CD4-positive, alpha-beta memory T cell (primary cell): ENCODE measurements around the gene SPZ1. TPM values are rescaled to one million over a fixed set of nuclear protein-coding genes. Genes with fewer than 3 reads are reported as not detected.
"Not testable (repeated sequence)": the region's sequence is repeated elsewhere in the genome, so short reads cannot be mapped to it uniquely, and the experiment has no call there.

Source experiments
- CTCF ChIA-PET: fragments of 350-600 bp; sonication (Branson Sonifier 250); formaldehyde crosslinking; loops from one replicate; lab custom pipeline; 2021; ENCODE audit warnings: inconsistent platforms; ENCODE audit not compliant: partially characterized antibody; lab: Charles Lee
- POLR2A ChIA-PET: fragments of 350-600 bp; sonication (Branson Sonifier 250); formaldehyde crosslinking; loops from one replicate; lab custom pipeline; 2021; ENCODE audit not compliant: partially characterized antibody; lab: Charles Lee
- DNase-seq, 5 donors: peaks; one replicate each; pipeline versions ENCODE4 v3.0.0 to v3.0.0-alpha.2; 2020 to 2022; ENCODE audit warnings: mixed read lengths in 1 of 5
- H3K27ac ChIP-seq: one replicate; pipeline ENCODE4 v1.7.0; 2013; ENCODE audit warnings: low read depth, low read length
- H3K27me3 ChIP-seq: 2 replicates; pipeline ENCODE4 v1.7.0; 2013; ENCODE audit warnings: mild to moderate bottlenecking, low read length, moderate library complexity; ENCODE audit not compliant: insufficient read depth
- H3K36me3 ChIP-seq: 2 replicates; pipeline ENCODE4 v1.7.0; 2013; ENCODE audit warnings: mild to moderate bottlenecking, low read length, moderate library complexity; ENCODE audit not compliant: insufficient read depth
- H3K4me1 ChIP-seq: 2 replicates; pipeline ENCODE4 v1.7.0; 2013; ENCODE audit warnings: mild to moderate bottlenecking, low read length, moderate library complexity; ENCODE audit not compliant: insufficient read depth
- H3K4me3 ChIP-seq, 2 donors: one replicate each; pipeline ENCODE4 v1.7.0; 2013; ENCODE audit warnings: low read length in 2 of 2, mild to moderate bottlenecking in 1 of 2
- H3K9me3 ChIP-seq, 2 donors: one replicate each; pipeline ENCODE4 v1.7.0; 2013; ENCODE audit warnings: low read length in 2 of 2, control low read depth in 1 of 2; ENCODE audit not compliant: control insufficient read depth in 1 of 2
- H3K27ac Mint-ChIP-seq, 7 donors: one replicate each; pipeline ENCODE4 v1.8.0; 2020 to 2021; ENCODE audit warnings: mixed read lengths in 7 of 7, mild to moderate bottlenecking in 6 of 7, inconsistent platforms in 3 of 7, moderate library complexity in 3 of 7
- H3K27me3 Mint-ChIP-seq, 2 donors: one replicate each; pipeline ENCODE4 v1.8.0; 2020 to 2021; ENCODE audit warnings: mixed read lengths in 2 of 2
- H3K36me3 Mint-ChIP-seq, 2 donors: one replicate each; pipeline ENCODE4 v1.8.0; 2020 to 2021; ENCODE audit warnings: mixed read lengths in 2 of 2, inconsistent platforms in 1 of 2, mild to moderate bottlenecking in 1 of 2
- H3K4me1 Mint-ChIP-seq, 4 donors: one replicate each; pipeline ENCODE4 v1.8.0; 2020 to 2021; ENCODE audit warnings: mixed read lengths in 4 of 4, mild to moderate bottlenecking in 1 of 4
- H3K4me3 Mint-ChIP-seq, 8 donors: one replicate each; pipeline ENCODE4 v1.8.0; 2020 to 2021; ENCODE audit warnings: mixed read lengths in 8 of 8, mild to moderate bottlenecking in 7 of 8, moderate library complexity in 6 of 8, inconsistent platforms in 3 of 8
- H3K9me3 Mint-ChIP-seq, 8 donors: one replicate each; pipeline ENCODE4 v1.8.0; 2020 to 2021; ENCODE audit warnings: mixed read lengths in 8 of 8, mild to moderate bottlenecking in 5 of 8, inconsistent platforms in 3 of 8, moderate library complexity in 1 of 8
- intact Hi-C: fragments of 100-400 bp; cut with micrococcal nuclease; formaldehyde crosslinking; loops from one replicate; pipeline ENCODE4 v1.15.1; 2023
- polyA plus RNA-seq, 2 donors: library from polyadenylated mRNA; unstranded; fragments of 300-500 nt; fragmentation: Illumina TruSeq; gene quantifications; one replicate each; pipeline ENCODE4 v1.2.3, GENCODE V29; 2021
- total RNA-seq, 2 experiments: library from RNA; stranded (reverse); gene quantifications; one replicate each; pipeline ENCODE4 v1.2.3, GENCODE V29; 2021

SPZ1 gene, protein sequence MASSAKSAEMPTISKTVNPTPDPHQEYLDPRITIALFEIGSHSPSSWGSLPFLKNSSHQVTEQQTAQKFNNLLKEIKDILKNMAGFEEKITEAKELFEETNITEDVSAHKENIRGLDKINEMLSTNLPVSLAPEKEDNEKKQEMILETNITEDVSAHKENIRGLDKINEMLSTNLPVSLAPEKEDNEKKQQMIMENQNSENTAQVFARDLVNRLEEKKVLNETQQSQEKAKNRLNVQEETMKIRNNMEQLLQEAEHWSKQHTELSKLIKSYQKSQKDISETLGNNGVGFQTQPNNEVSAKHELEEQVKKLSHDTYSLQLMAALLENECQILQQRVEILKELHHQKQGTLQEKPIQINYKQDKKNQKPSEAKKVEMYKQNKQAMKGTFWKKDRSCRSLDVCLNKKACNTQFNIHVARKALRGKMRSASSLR
- total RNA-seq: not detected
- not detected for polyA plus RNA-seq

DNA sequence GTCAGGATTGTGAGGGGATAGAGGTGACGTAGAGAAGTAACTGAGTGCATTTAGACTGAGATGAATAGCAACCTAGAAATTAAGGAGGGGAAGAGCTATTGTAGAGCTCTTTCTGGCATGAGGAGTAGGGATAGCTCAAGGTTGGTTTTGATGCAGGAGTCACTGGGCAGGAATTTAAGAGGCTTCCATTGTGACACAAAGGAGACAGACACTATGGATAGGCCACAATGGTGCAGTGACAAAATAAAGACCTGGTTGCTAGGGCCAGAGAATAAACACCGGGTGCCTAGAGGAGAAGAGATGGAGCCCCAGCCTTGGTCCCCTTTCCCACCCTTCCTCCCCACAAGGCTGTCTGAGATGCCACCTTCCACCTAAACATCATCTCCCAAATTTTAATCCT lies at the start of gene SPZ1:
SPZ1 (plus strand) TSS at position 301 of the 400 bp plus-strand sequence. CDS start 214 bp downstream, outside the sequence.
- H3K36me3 ChIP-seq: no peaks in the 10 kb centered on the region
- DNase-seq: no peak
- Mint-ChIP-seq H3K4me3 (no peak within 1 kb of the TSS), H3K27me3 (peaks cover 9 to 11% of the 10 kb centered on the region in 2 donors), H3K9me3 (peaks cover 0 to 3% (median 0%) of the 10 kb centered on the region in 8 donors), H3K36me3 (no peaks in the 10 kb centered on the region), H3K4me1 (no peaks in the 10 kb centered on the region), H3K27ac (peak within 1 kb of the TSS in 1 of 7 donors; percentile 8)
- no peaks in the 10 kb centered on the region for H3K27me3 ChIP-seq
- H3K4me3 ChIP-seq: no peak within 1 kb of the TSS
- no peaks in the 10 kb centered on the region for H3K9me3 ChIP-seq
- H3K27ac ChIP-seq: no peak within 1 kb of the TSS
- intact Hi-C loops: no loop called here
- POLR2A ChIA-PET: no interaction called here
- CTCF ChIA-PET: interaction anchor here (1.0 kb wide), 2 partner anchors 11 to 236 kb away, joined by 3 to 4 read pairs; no protein-coding TSS in a partner anchor
- H3K4me1 ChIP-seq: no peaks in the 10 kb centered on the region

DNA sequence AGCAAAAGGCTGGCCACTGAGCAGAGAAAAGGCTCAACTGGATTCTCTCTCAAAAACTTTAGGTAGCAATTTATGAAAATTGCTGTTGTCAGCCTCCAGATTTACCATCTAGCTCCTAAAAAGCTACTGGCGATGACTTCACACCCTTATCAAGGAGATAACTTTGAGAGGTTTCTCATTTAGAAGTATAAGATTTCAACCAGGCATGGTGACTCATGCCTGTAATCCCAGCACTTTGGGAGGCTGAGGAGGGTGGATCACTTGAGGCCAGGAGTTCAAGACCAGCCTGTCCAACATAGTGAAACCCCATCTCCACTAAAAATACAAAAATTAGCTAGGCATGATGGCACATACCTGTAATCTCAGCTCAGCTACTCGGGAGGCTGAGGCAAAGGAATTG lies 49.3 kb upstream of the SPZ1 start:
- DNase-seq, H3K4me3 ChIP-seq, H3K36me3 Mint-ChIP-seq, H3K27me3 ChIP-seq, H3K9me3 Mint-ChIP-seq, H3K9me3 ChIP-seq, H3K27me3 Mint-ChIP-seq, H3K36me3 ChIP-seq: not testable (repeated sequence)
- intact Hi-C loops: loop anchor here (1.0 to 5.0 kb wide), 2 partner anchors 14 to 133 kb away; partner anchors contain the start of gene SERINC5
- POLR2A ChIA-PET: interaction anchor here (0.6 to 11.7 kb wide), 9 partner anchors 13 to 179 kb away, joined by 3 to 184 read pairs (median 5); partner anchors contain the start of gene SERINC5
- Histone ChIP-seq H3K27ac (peak overlapping the region; percentile 18), H3K4me1 (peaks cover 34% of the 10 kb centered on the region)
- Mint-ChIP-seq H3K27ac (peak overlapping the region; percentile 91 to 99 (median 94)), H3K4me3 (peak overlapping the region in 6 of 8 donors; percentile 57 to 81 (median 74)), H3K4me1 (peaks cover 29 to 50% (median 38%) of the 10 kb centered on the region in 4 donors)
- CTCF ChIA-PET: interaction anchor here (1.3 to 9.2 kb wide), 4 partner anchors 14 to 179 kb away, joined by 4 to 144 read pairs (median 10); partner anchors contain the start of gene SERINC5

GRCh38 chr5:80275347-80275746 lies 44.5 kb upstream of the SPZ1 start:
- POLR2A ChIA-PET: interaction anchor here (0.6 to 11.7 kb wide), 8 partner anchors 18 to 186 kb away, joined by 3 to 184 read pairs (median 4); partner anchors contain the start of gene SERINC5
- H3K9me3 ChIP-seq: no peaks in the 10 kb centered on the region
- Mint-ChIP-seq H3K36me3 (no peaks in the 10 kb centered on the region), H3K27ac (peak overlapping the region in 2 of 7 donors; percentile 18 to 75), H3K4me1 (peaks cover 11 to 31% (median 19%) of the 10 kb centered on the region in 4 donors), H3K9me3 (no peaks in the 10 kb centered on the region), H3K27me3 (no peaks in the 10 kb centered on the region), H3K4me3 (no peak overlapping the region)
- DNase-seq: peak in 4 of 5 donors; percentile 28 to 39 (median 35)
- intact Hi-C loops: loop anchor here (1.0 kb wide), 1 partner anchor 183 kb away; no protein-coding TSS in a partner anchor
- H3K4me3 ChIP-seq: no peak overlapping the region
- CTCF ChIA-PET: interaction anchor here (0.6 to 9.2 kb wide), 37 partner anchors 9 to 721 kb away, joined by 3 to 144 read pairs (median 4); partner anchors contain the start of gene SERINC5
- no peak overlapping the region for H3K27ac ChIP-seq
- H3K4me1 ChIP-seq: peaks cover 14% of the 10 kb centered on the region
- no peaks in the 10 kb centered on the region for H3K36me3 ChIP-seq
- no peaks in the 10 kb centered on the region for H3K27me3 ChIP-seq

DNA sequence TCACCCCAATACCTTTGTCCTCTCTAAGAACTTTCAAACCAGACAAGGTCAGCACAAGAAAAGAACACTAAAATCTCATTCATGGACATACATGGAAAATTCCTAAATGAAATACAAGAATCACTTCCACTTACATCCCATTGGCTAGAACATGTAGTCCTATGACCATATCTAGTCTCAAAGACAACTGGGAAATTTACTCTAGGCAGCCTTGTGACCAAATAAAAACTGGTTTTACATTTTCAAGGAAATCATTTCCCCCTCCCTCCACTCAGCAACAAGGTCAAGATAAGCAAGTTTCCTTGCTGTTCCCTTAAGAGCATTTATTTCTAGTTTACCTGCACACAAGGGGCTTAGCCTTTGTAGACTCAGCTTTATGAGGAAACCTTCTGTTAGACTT lies 43.6 kb upstream of the SPZ1 start:
- POLR2A ChIA-PET: interaction anchor here (0.5 to 2.2 kb wide), 3 partner anchors 95 to 184 kb away, joined by 3 to 9 read pairs (median 3); no protein-coding TSS in a partner anchor
- Histone ChIP-seq H3K27me3 (no peaks in the 10 kb centered on the region), H3K4me1 (peaks cover 6% of the 10 kb centered on the region), H3K4me3 (no peak overlapping the region), H3K36me3 (no peaks in the 10 kb centered on the region), H3K27ac (no peak overlapping the region), H3K9me3 (no peaks in the 10 kb centered on the region)
- H3K4me1 Mint-ChIP-seq: peaks cover 8 to 22% (median 12%) of the 10 kb centered on the region in 4 donors
- no peak overlapping the region for H3K4me3 Mint-ChIP-seq
- H3K27me3 Mint-ChIP-seq: no peaks in the 10 kb centered on the region
- no peak for DNase-seq
- H3K9me3 Mint-ChIP-seq: no peaks in the 10 kb centered on the region
- peak overlapping the region in 2 of 7 donors; percentile 29 to 44 for H3K27ac Mint-ChIP-seq
- CTCF ChIA-PET: interaction anchor here (0.6 to 9.2 kb wide), 12 partner anchors 10 to 192 kb away, joined by 3 to 144 read pairs (median 4); partner anchors contain the start of gene SERINC5
- no peaks in the 10 kb centered on the region for H3K36me3 Mint-ChIP-seq
- intact Hi-C loops: no loop called here

- no peak overlapping the region for H3K4me3 ChIP-seq
- H3K27me3 ChIP-seq: no peaks in the 10 kb centered on the region
- no peaks in the 10 kb centered on the region for H3K4me1 ChIP-seq
- DNase-seq: no peak
- H3K27ac ChIP-seq: no peak overlapping the region
- Mint-ChIP-seq H3K27ac (peak overlapping the region in 1 of 7 donors; percentile 15), H3K36me3 (no peaks in the 10 kb centered on the region), H3K9me3 (no peaks in the 10 kb centered on the region), H3K4me1 (peaks cover 5 to 15% (median 7%) of the 10 kb centered on the region in 4 donors), H3K27me3 (no peaks in the 10 kb centered on the region), H3K4me3 (no peak overlapping the region)
- no peaks in the 10 kb centered on the region for H3K9me3 ChIP-seq
- intact Hi-C loops: no loop called here
- no peaks in the 10 kb centered on the region for H3K36me3 ChIP-seq
- CTCF ChIA-PET: interaction anchor here (0.7 to 9.2 kb wide), 8 partner anchors 14 to 193 kb away, joined by 3 to 144 read pairs (median 4); partner anchors contain the start of gene SERINC5
- POLR2A ChIA-PET: interaction anchor here (1.1 kb wide), 1 partner anchor 112 kb away, joined by 3 read pairs; no protein-coding TSS in a partner anchor
Measured at GRCh38 chr5:80277191-80277590, 42.6 kb upstream of the SPZ1 start.

- no peaks in the 10 kb centered on the region for H3K27me3 Mint-ChIP-seq
- no peaks in the 10 kb centered on the region for H3K9me3 ChIP-seq
- H3K27ac Mint-ChIP-seq: peak overlapping the region in 1 of 7 donors; percentile 25
- no peak overlapping the region for H3K4me3 ChIP-seq
- DNase-seq: no peak
- peaks cover 7 to 14% (median 8%) of the 10 kb centered on the region in 4 donors for H3K4me1 Mint-ChIP-seq
- H3K27ac ChIP-seq: no peak overlapping the region
- ChIA-PET CTCF (interaction anchor here (1.9 kb wide), 1 partner anchor 198 kb away, joined by 6 read pairs; no protein-coding TSS in a partner anchor), POLR2A (interaction anchor here (2.2 kb wide), 1 partner anchor 27 kb away, joined by 9 read pairs; the partner anchor contains the start of gene SERINC5)
- H3K9me3 Mint-ChIP-seq: no peaks in the 10 kb centered on the region
- no peaks in the 10 kb centered on the region for H3K27me3 ChIP-seq
- H3K4me3 Mint-ChIP-seq: no peak overlapping the region
- H3K36me3 ChIP-seq: no peaks in the 10 kb centered on the region
- H3K36me3 Mint-ChIP-seq: no peaks in the 10 kb centered on the region
- intact Hi-C loops: no loop called here
- H3K4me1 ChIP-seq: no peaks in the 10 kb centered on the region
Measured at GRCh38 chr5:80282054-80282453, 37.7 kb upstream of the SPZ1 start.
